Endothelial cell of umbilical vein (primary cell): ENCODE data around the gene DARS1. TPM values are rescaled to one million over a fixed set of nuclear protein-coding genes. Genes with fewer than 3 reads are reported as not detected.

Experiments used
- BruUV-seq: library from RNA; stranded (reverse); fragments of 400-500 nt; replicated peaks from 2 replicates; lab custom pipeline; 2021; lab: Mats Ljungman, UMichigan
- CTCF ChIA-PET: fragments of 300-600, 350-600 bp; sonication (Branson Sonifier 250); formaldehyde crosslinking; loops from one replicate; lab custom pipeline; 2021; ENCODE audit warnings: antibody characterized with exemption, inconsistent platforms; lab: Charles Lee
- POLR2A ChIA-PET: fragments of 300-600, 350-600 bp; sonication (Branson Sonifier 250); formaldehyde crosslinking; loops from one replicate; lab custom pipeline; 2021; ENCODE audit warnings: antibody characterized with exemption, inconsistent platforms; lab: Charles Lee
- DNase-seq: peaks from one replicate; pipeline ENCODE4 v3.0.0-alpha.2; 2011; ENCODE audit warnings: low read depth, low spot score
- FAIRE-seq: peaks from 2 replicates; lab custom pipeline; 2011; peaks lifted over from hg19 to GRCh38; lab: Jason Lieb, UNC
- H2AFZ ChIP-seq: 2 replicates; pipeline ENCODE4 v1.6.0; 2012; ENCODE audit warnings: low read depth, low read length, control low read depth, inconsistent platforms
- H3K27ac ChIP-seq: 2 replicates; pipeline ENCODE4 v1.5.1; 2011; ENCODE audit warnings: low read depth, mild to moderate bottlenecking, control low read depth, low read length, moderate library complexity; ENCODE audit not compliant: insufficient read depth
- H3K27me3 ChIP-seq, 2 experiments: 2 replicates each; pipeline versions ENCODE4 v1.6.0 to v1.6.1; 2011; ENCODE audit warnings: low read length in 2 of 2, mixed read lengths in 1 of 2; ENCODE audit not compliant: control insufficient read depth in 2 of 2, insufficient read depth in 2 of 2
- H3K36me3 ChIP-seq, 2 experiments: 2 replicates in 1 of 2; 3 replicates in 1 of 2; pipeline ENCODE4 v1.5.1; 2011; ENCODE audit warnings: low read length in 2 of 2, mild to moderate bottlenecking in 1 of 2, moderate library complexity in 1 of 2; ENCODE audit not compliant: control insufficient read depth in 2 of 2, insufficient read depth in 2 of 2; ENCODE audit errors: extremely low read depth in 1 of 2
- H3K4me1 ChIP-seq: 3 replicates; pipeline ENCODE4 v1.5.1; 2011; ENCODE audit warnings: mild to moderate bottlenecking, low read length; ENCODE audit not compliant: control insufficient read depth, insufficient read depth; ENCODE audit errors: extremely low read depth
- H3K4me2 ChIP-seq: 2 replicates; pipeline ENCODE4 v1.6.1; 2011; ENCODE audit warnings: low read length, control low read depth, mixed read lengths; ENCODE audit not compliant: insufficient read depth
- H3K4me3 ChIP-seq, 3 experiments: fragments of 200-600 bp in 1 of 3; sonication (generic), shearing (Covaris generic) in 1 of 3; replicated peaks in 1 of 3; 2 replicates each; pipeline ENCODE4 v1.5.1; 2011 to 2016; ENCODE audit warnings: control low read depth in 3 of 3, low read length in 3 of 3, mild to moderate bottlenecking in 2 of 3, inconsistent platforms in 1 of 3, low read depth in 1 of 3, moderate library complexity in 1 of 3; ENCODE audit not compliant: insufficient read depth in 1 of 3
- H3K79me2 ChIP-seq: 2 replicates; pipeline ENCODE4 v1.6.0; 2012; ENCODE audit warnings: low read length, inconsistent platforms; ENCODE audit not compliant: control insufficient read depth, insufficient read depth
- H3K9ac ChIP-seq: replicated peaks from 2 replicates; pipeline ENCODE3; 2011; ENCODE audit warnings: low read length, control low read depth; ENCODE audit not compliant: insufficient read depth; ENCODE audit errors: extremely low read depth
- H3K9me1 ChIP-seq: replicated peaks from 3 replicates; pipeline ENCODE4 v1.6.0; 2011; ENCODE audit warnings: mild to moderate bottlenecking, low read length; ENCODE audit not compliant: control insufficient read depth, insufficient read depth; ENCODE audit errors: extremely low read depth
- H3K9me3 ChIP-seq: replicated peaks from 2 replicates; pipeline ENCODE4 v1.5.1; 2012; ENCODE audit warnings: low read length, inconsistent platforms; ENCODE audit not compliant: control insufficient read depth, insufficient read depth
- H4K20me1 ChIP-seq: replicated peaks from 2 replicates; pipeline ENCODE3; 2011; ENCODE audit warnings: mild to moderate bottlenecking, low read length; ENCODE audit not compliant: control insufficient read depth, insufficient read depth; ENCODE audit errors: extremely low read depth
- CTCF ChIP-seq, 2 donors: IDR thresholded peaks; 1 replicate in 1 of 2; 2 replicates in 1 of 2; pipeline ENCODE4 v1.5.1; 2011; ENCODE audit warnings: low read length in 2 of 2, mild to moderate bottlenecking in 2 of 2, moderate library complexity in 2 of 2, control low read depth in 1 of 2, inconsistent platforms in 1 of 2, low read depth in 1 of 2; ENCODE audit not compliant: insufficient read depth in 1 of 2; ENCODE audit errors: extremely low read depth in 1 of 2
- EZH2 ChIP-seq: IDR thresholded peaks from 2 replicates; pipeline ENCODE4 v1.6.1; 2012; ENCODE audit warnings: borderline replicate concordance, low read depth, mild to moderate bottlenecking, moderate library complexity, low read length, inconsistent platforms; ENCODE audit not compliant: severe bottlenecking
- FOS ChIP-seq: IDR thresholded peaks from 2 replicates; pipeline ENCODE4 v1.6.1; 2011; ENCODE audit warnings: mild to moderate bottlenecking, low read length, moderate library complexity, borderline replicate concordance; ENCODE audit not compliant: insufficient read depth
- GATA2 ChIP-seq: IDR thresholded peaks from 2 replicates; pipeline ENCODE4 v1.7.0; 2011; ENCODE audit warnings: low read depth, mild to moderate bottlenecking, moderate library complexity, mixed read lengths, low read length; ENCODE audit not compliant: insufficient read length, insufficient read depth
- JUN ChIP-seq: IDR thresholded peaks from 2 replicates; pipeline ENCODE4 v1.6.1; 2011; ENCODE audit warnings: borderline replicate concordance, low read depth; ENCODE audit not compliant: insufficient read length, insufficient read depth
- MAX ChIP-seq: IDR thresholded peaks from 2 replicates; pipeline ENCODE4 v1.6.1; 2011; ENCODE audit not compliant: insufficient read depth, insufficient read length
- MYC ChIP-seq: IDR thresholded peaks from one replicate; pipeline ENCODE4 v1.6.1; 2011; ENCODE audit warnings: mild to moderate bottlenecking, low read depth, low read length
- POLR2A ChIP-seq: IDR thresholded peaks from 2 replicates; pipeline ENCODE4 v1.6.1; 2012; ENCODE audit warnings: low read depth, mild to moderate bottlenecking, control low read depth, low read length
- POLR2AphosphoS5 ChIP-seq: IDR thresholded peaks from 2 replicates; pipeline ENCODE4 v1.6.1; 2012; ENCODE audit warnings: low read depth, mild to moderate bottlenecking, control low read depth, low read length, moderate library complexity; ENCODE audit not compliant: insufficient read depth
- dilution Hi-C: fragments of 300-500 bp; cut with MboI; formaldehyde crosslinking; loops from one replicate; pipeline ENCODE4 v1.15.0; 2019; ENCODE audit warnings: low sequenced_read_pairs; ENCODE audit not compliant: extremely low pct_ligation_motif_present
- intact Hi-C: fragments of 100-400 bp; cut with micrococcal nuclease; formaldehyde crosslinking; loops from one replicate; pipeline ENCODE4 v1.10.0; 2022
- polyA plus RNA-seq, 4 experiments: library from polyadenylated mRNA; depleted of rRNA in 3 of 4; stranded (reverse) in 3 of 4; unstranded in 1 of 4; fragments of >200 nt; gene quantifications; 2 replicates each; pipeline versions ENCODE4 v1.2.1 to v1.2.3, GENCODE V29; 2011 to 2012; ENCODE audit warnings: missing spikeins in 1 of 4
- total RNA-seq: library from RNA; stranded (reverse); gene quantifications from 2 replicates; pipeline ENCODE4 v1.2.3, GENCODE V29; 2021

The DARS1 gene
- total and polyA plus RNA-seq, 2 donors (not counting 3 experiments of a cell fraction or from before 2014, with no cell fraction given): 20.9 to 41.5 TPM

- no peak overlapping the region for H3K4me3 ChIP-seq
- FAIRE-seq (no peak), DNase-seq (no peak)
- no peaks in the 10 kb centered on the region for H3K9me1 ChIP-seq
- intact Hi-C loops: no loop called here
- H4K20me1 ChIP-seq: no peaks in the 10 kb centered on the region
- H3K4me1 ChIP-seq: no peaks in the 10 kb centered on the region
- no peaks in the 10 kb centered on the region for H3K36me3 ChIP-seq
- no TSS peak for BruUV-seq
- no peak overlapping the region for H3K27ac ChIP-seq
- dilution Hi-C loops: no loop called here
- H3K9ac ChIP-seq: no peak overlapping the region
- no peaks in the 10 kb centered on the region for H3K79me2 ChIP-seq
- no peaks in the 10 kb centered on the region for H3K9me3 ChIP-seq
- H2AFZ ChIP-seq: no peak overlapping the region
- no peak overlapping the region for H3K4me2 ChIP-seq
- peaks cover 9 to 20% of the 10 kb centered on the region in 2 experiments for H3K27me3 ChIP-seq
- ChIA-PET POLR2A (no interaction called here), CTCF (interaction anchor here (1.0 to 1.6 kb wide), 4 partner anchors 10 to 897 kb away, joined by 3 to 4 read pairs (median 3); partner anchors contain the start of gene MCM6)
- TF ChIP-seq GATA2: no peak
- no peak for TF ChIP-seq JUN
- no peak for TF ChIP-seq POLR2AphosphoS5
Observed at GRCh38 chr2:135885709-135886108, 99.7 kb downstream of the DARS1 start.

- no peak for FAIRE-seq
- no peaks in the 10 kb centered on the region for H3K9me1 ChIP-seq
- dilution Hi-C loops (no loop called here), intact Hi-C loops (no loop called here)
- H3K27me3 ChIP-seq: peaks cover 7 to 20% of the 10 kb centered on the region in 2 experiments
- ChIA-PET CTCF (interaction anchor here (0.6 to 0.7 kb wide), 2 partner anchors 10 to 32 kb away, joined by 3 read pairs; no protein-coding TSS in a partner anchor), POLR2A (no interaction called here)
- H3K9ac ChIP-seq: no peak overlapping the region
- no peak overlapping the region for H3K4me2 ChIP-seq
- no peak for DNase-seq
- no peaks in the 10 kb centered on the region for H3K9me3 ChIP-seq
- no TSS peak for BruUV-seq
- H3K27ac ChIP-seq: no peak overlapping the region
- no peaks in the 10 kb centered on the region for H3K79me2 ChIP-seq
- no peaks in the 10 kb centered on the region for H4K20me1 ChIP-seq
- no peak overlapping the region for H2AFZ ChIP-seq
- no peaks in the 10 kb centered on the region for H3K36me3 ChIP-seq
- no peak overlapping the region for H3K4me3 ChIP-seq
- H3K4me1 ChIP-seq: no peaks in the 10 kb centered on the region
- TF ChIP-seq MAX: no peak
- no peak for TF ChIP-seq EZH2
- no peak for TF ChIP-seq POLR2A
- TF ChIP-seq MYC: no peak
- TF ChIP-seq POLR2AphosphoS5: no peak
- no peak for TF ChIP-seq JUN
- no peak for TF ChIP-seq GATA2
- no peak for TF ChIP-seq FOS
- TF ChIP-seq CTCF (IDR thresholded peaks at IDR 0.05; ENCODE audit: extremely low read depth in 1 of 2, insufficient read depth in 1 of 2, low read depth in 1 of 2, low read length in 2 of 2): no peak
Observed at GRCh38 chr2:135882415-135882814, 103.0 kb downstream of the DARS1 start.
